NCI-H1048 (cell line): ENCODE measurements around the gene ADRA2C.

Experiments
- DNase-seq: peaks from one replicate; lab custom pipeline; 2025; lab: John Stamatoyannopoulos, UW

The ADRA2C gene

GRCh38 chr4:3766036-3766784 is at the start of gene ADRA2C:
TSS of gene ADRA2C (plus strand) at chr4:3766385. CDS start at chr4:3766607, 222 bp downstream.
- DNase-seq, result no peak

- DNase-seq, result no peak
Observed at GRCh38 chr4:3716631-3717235, 49.5 kb upstream of the ADRA2C start.

- DNase-seq, result no peak
Observed at GRCh38 chr4:3717241-3717640, 48.9 kb upstream of the ADRA2C start.

- no peak for DNase-seq
Observed at GRCh38 chr4:3718462-3718861, 47.7 kb upstream of the ADRA2C start.

GRCh38 chr4:3719191-3719590 is 47.0 kb upstream of the ADRA2C start:
- no peak for DNase-seq

- DNase-seq, result no peak
Observed at GRCh38 chr4:3719836-3720235, 46.3 kb upstream of the ADRA2C start.

- DNase-seq, result no peak
Observed at GRCh38 chr4:3720466-3720865, 45.7 kb upstream of the ADRA2C start.

- DNase-seq, result no peak
Observed at GRCh38 chr4:3721186-3721585, 45.0 kb upstream of the ADRA2C start.

- DNase-seq, result no peak
Observed at GRCh38 chr4:3721627-3722026, 44.6 kb upstream of the ADRA2C start.

GRCh38 chr4:3722446-3723231 is 43.5 kb upstream of the ADRA2C start:
- DNase-seq, result no peak

- no peak for DNase-seq
Observed at GRCh38 chr4:3723232-3723642, 42.9 kb upstream of the ADRA2C start.

- DNase-seq, result no peak
Observed at GRCh38 chr4:3724319-3725231, 41.6 kb upstream of the ADRA2C start.

- DNase-seq, result no peak
Observed at GRCh38 chr4:3725936-3726870, 40.0 kb upstream of the ADRA2C start.

GRCh38 chr4:3727847-3728469 is 38.2 kb upstream of the ADRA2C start:
- no peak for DNase-seq

- DNase-seq, result no peak
Observed at GRCh38 chr4:3729188-3729881, 36.9 kb upstream of the ADRA2C start.

- DNase-seq, result no peak
Observed at GRCh38 chr4:3729882-3730226, 36.3 kb upstream of the ADRA2C start.

GRCh38 chr4:3730422-3731190 is 35.6 kb upstream of the ADRA2C start:
- no peak for DNase-seq

- DNase-seq, result no peak
Observed at GRCh38 chr4:3732076-3733028, 33.8 kb upstream of the ADRA2C start.
